Hippocampal formation (tissue), 2 donors: Measurements from ENCODE around the gene PIRT.
"Not testable (repeated sequence)": the region's sequence is repeated elsewhere in the genome, so short reads cannot be mapped to it uniquely, and the experiment has no call there.

ENCODE experiments used
- DNase-seq, 2 donors: peaks; one replicate each; lab custom pipeline; 2025; lab: John Stamatoyannopoulos, UW

PIRT gene

DNA sequence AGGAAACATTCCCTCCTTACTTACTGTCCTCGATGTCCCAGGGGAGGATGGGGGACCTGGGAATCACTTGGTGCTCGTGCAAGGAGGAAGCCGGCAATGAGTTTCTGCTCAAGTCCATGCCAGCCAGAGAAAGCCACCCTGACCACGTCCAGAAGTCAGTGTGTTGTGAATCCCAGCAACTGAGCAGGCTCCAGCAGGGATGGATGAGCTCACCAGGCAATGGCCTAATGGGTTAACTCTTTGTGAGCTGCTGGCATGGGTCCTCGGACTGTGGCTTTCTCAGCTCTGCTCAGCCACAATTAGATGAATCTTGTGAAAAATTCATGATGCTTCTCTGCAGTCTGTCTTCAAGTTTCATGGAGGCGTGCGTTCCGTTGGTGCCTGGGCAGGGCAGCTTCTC is at the start of gene PIRT:
Gene PIRT, minus strand, starts transcription at position 167 of the 400 bp plus-strand sequence. CDS start 12,442 bp downstream, outside the sequence.
- DNase-seq = no peak

DNA sequence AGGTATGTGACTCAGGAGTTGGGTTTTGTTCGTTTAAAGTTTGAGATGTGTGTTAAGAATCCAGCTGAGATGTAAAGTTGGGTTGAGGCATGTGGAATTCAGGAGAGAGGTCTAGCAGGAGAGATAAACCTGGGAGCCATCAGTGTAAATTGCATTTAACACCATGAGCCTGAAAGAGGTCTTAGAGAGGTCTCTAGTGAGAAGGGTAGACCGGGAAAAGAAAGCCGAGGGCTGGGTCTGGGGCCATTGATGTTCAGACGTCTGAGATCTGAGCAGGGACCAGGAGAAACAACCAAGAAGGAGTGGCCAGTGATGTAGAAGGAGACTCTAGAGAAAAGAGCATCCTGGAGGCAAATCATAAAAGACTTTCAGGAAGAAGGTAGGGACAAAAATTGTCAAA is 44.1 kb upstream of the PIRT start:
- no peak for DNase-seq

DNA sequence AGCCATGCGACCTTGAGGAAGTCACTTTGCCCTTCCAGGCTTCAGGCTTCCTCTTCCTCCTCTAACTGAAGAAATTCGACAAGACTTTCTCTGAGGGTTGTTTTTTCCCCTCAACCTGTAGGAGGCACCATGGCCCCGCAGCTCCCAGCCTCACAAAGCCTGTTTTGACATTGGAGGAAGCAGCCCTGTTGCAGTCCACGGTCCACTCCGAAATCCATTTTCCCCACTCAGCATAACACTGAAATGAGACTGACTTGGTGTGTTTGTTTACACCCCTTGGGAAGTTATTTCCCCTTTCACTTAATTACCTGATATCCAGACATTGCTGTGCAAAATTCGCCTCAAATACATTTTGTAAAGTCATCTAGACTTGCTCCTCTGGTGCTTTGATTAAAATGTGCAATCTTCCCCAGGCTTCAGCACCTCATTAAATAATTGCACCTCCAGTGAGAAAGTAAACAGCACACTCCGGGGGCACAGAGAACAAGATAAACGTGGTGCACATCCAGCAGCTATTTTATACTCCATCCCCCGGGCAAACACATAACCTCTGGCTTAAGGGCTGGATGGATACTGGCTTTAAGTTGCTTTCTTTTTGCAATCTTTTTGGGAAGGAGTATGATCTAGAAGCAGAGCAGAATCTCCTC is 41.4 kb upstream of the PIRT start:
- DNase-seq = peak; percentile 44 to 47

DNA sequence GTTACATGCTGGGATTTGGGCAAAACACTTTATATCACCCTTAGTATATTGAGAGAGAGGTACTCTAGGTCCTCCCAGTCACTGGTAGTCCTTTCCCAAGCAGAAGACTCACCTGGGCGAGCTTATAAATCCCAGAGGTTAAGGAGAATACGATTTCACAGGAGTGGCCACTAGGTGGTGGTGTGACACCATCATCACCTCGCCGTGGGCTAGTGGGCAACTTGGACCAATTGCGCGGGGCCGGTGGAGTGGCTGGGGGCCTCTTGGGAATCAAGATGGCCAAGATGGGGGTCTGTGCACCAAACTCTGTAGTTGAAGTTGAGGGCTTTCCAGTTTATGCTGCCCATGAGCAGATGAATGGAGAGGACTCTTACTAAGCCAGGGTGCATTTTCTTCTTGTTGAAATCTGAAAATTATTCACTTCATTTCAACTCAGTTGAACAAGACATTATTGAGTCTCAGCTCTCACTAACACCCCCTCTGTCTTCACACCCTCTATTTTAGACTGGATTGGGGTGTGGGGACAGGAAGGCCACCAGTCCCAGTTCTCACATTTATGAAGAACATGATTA is 38.2 kb upstream of the PIRT start:
- peak; percentile 6 to 28 for DNase-seq

DNA sequence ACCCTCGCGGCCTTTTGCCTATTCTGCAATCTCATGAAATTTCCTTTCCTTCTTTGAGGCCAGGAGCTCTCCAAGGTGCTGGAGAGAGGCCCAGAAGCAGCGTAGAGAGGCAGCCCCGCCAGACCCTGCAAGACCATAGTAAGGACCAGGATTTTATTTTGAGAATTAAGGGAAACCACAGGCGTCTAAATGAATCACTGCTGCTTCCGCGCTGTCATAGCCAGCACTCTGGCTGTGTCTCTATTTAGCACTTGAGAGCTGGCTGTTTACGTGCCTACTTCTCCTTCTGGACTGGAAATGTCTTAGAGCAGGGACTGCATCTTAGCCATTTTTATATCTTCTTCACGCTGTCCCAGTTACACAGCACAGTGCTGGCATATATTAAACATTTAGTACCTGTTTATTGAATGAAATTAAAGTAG is 37.6 kb upstream of the PIRT start:
- DNase-seq = peak; percentile 2 to 38

DNA sequence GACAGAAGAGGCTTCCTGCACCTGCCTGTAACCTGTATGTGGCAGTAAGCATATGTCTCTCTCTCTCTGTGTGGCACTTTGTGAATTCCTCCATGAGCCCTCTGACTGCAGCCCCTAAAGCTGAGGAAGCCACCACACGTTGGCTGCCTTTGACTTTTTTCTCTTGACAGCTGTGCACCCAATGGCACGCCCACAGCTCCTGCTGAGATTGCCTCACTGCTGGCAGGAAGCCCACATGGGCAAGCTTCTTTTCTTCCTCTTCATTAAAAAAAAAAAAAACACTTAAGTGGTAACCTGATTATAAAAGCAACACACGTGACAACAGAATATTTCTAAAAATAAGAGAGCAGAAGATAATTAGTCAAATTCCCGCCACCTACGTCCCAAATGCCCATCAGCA is 34.0 kb upstream of the PIRT start:
- DNase-seq = no peak

DNA sequence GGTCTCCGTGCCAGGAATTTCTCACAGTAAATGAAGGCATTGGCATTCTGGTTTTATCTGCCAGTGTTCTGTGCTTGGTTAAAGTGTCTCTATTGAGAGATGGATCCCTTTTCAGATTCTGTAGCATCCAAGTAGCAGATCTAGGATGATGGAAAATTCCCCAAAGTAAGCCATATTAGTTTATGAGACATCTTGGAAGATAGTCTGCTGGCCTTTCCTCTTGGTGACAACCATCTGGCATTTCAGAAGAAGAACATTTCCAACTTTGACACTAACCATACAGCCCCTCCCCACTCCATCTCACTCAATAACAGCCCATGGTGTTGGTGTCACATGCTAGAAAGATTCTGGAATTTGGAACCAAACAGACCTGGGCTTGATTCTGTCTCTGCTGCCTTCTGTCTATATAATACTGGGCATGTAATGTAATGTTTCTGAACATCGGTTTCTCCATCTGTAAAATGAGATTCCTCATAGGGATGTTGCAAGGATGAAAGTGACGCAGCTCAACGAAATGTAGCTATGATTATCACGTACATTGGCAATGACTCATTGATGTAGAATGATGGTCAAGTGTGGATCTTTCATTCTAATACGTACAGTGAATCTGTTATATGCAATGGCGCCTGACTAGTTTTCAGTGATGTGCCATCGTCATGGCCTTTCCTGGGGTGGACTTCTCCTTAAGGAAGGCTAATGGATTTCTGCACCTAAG is 32.6 kb upstream of the PIRT start:
- no peak for DNase-seq

DNA sequence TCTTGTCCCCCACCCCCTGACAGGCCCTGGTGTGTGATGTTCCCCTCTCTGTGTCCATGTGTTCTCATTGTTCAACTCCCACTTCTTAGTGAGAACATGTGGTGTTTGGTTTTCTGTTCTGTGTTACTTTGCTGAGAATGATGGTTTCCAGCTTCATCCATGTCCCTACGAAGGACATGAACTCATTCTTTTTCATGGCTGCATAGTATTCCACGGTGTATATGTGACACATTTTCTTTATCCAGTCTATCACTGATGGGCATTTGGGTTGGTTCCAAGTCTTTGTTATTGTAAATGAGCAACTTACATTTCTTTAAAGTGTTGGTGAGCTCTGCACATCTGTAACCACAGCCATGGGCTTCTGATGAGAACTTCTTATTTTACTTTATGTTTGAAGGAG is 30.9 kb upstream of the PIRT start:
- not testable (repeated sequence) for DNase-seq

DNA sequence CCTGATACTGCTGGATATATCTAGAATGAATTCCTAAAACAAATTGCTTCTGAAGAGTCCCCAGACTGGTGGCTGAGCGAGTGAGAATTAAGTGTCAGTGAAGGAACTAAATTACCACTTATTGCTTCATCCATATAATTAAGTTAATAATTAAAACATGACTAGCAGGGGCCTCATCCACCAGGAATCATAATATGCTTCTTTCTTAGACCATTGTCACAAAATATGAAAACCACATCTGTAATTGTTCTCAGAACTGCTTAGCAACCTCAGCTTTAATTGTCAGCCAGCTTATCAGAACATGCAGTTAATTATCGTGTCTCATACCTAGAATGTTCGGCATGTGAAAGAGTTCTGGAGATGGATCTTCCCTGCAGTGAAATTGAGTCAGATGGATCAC is 21.2 kb upstream of the PIRT start:
- no peak for DNase-seq

DNA sequence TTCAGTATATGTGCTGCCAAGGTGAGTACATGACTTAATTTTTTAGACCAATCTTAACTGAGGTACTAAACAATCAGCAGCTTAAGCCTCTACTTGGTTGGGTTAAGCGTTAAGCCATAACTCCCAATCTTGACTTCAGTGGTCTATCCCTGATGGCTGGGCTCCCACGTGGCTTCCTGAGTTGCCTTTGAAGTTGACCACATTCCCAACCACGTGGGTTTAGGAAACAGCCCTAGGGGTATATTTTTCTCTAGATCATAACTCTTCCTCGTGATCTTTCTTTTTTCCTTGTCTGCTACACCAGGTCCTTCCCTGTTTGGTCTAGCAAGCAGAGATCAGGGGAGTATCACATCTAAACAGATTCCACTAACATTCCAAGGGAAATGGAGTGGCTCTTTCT is 20.1 kb upstream of the PIRT start:
- DNase-seq = no peak

DNA sequence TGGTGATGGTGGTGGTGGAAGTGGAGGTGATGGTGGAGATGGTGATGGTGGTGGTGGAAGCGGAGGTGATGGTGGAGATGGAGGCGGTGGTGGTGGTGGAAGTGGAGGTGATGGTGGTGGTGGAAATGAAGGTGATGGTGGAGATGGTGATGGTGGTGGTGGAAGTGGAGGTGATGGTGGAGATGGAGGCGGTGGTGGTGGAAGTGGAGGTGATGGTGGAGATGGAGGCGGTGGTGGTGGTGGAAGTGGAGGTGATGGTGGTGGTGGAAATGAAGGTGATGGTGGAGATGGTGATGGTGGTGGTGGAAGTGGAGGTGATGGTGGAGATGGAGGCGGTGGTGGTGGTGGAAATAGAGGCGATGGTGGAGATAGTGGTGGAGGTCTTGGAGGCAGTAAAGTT is 8.7 kb upstream of the PIRT start:
- not testable (repeated sequence) for DNase-seq

DNA sequence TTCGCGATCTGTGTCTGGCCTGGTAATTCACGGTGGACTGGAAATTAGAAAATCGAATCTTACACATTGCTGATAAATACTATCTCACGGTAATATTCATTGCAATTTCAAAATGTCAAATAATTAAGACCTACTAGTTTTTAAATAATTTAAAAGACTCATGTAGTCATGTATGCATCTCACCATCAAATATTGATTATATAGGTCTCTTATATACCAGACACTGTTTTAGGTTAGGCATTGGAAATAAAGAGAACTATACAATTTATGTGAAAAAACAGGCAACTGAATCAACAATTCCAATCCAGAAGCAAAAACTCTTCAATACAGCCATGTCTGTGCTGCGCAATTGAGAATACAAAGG is 7.5 kb upstream of the PIRT start:
- DNase-seq = no peak

DNA sequence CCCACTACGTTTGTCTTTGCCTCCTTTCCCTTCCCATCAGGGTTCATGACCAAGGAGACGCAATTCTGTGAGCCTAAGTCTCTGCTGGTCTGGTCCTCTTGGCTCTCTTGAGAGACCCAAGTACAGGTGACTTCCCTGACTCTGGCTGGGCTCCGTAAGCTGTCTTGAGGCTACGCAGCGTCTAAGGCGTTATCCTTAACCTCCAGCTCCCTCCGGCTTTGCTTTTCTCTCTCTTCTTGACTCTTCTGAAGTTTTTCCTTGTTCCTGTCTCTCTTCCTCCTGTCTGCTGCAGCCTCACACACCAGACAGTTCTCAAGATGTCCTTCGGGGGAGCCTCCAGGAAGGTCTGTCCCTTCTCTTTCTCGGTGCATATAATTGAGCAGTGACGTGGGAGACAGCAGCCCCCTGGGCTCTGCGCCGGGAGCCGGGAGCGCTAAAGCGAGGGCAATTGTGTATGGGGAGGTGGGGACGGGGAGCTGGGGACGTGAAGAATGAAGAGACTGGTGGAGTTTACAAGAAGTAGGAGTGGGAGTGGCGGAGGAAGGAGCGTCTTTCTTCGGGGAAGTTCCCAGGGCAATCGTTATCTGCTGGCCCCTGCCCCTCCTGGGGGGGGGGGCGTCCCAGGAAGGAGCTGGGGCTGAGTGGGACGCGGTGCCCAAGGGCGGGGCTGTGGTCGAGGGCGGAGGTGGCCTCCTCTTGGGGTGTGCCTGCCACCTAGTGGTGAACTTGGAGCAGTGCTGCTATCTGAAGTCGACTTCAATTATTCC is 6.9 kb upstream of the PIRT start:
- peak; percentile 45 to 56 for DNase-seq

DNA sequence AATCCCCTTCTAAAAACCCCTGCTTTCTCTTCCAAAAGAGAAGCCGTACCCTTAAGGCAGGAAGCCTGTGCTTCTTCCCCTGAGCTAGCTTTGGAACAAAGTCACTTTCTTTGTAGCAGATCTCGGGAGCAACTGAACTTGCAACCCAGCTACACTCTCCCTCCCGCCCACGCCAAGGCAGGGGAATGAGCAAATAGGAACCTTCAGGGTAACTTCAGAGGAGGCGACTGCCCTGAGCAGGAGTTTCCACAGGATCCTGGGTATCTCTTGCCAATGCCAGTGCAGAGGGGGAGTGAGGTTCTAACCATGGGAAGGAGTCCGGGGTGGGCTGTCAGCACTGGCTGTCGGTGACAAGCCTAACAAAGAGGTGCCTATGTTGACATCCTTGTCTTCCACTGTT is 5.9 kb upstream of the PIRT start:
- no peak for DNase-seq

DNA sequence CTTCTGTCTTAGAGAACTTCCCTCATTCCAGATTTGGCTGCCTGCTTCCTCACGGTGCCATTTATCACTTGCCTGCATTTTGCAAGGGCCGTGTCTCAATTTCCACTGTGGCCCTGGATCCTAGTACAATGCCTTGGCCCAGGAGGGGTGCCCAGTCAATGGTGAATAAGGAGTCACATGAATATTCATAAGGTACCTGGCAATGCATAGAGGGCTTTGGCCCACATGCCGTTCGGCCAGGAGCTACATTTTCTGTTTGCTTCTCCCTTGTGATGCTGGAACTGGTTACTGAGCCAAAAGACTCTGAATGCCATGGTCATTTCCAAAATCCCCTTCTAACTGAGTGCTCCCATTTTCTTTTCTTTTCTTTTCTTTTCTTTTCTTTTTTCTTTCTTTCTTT is 4.8 kb upstream of the PIRT start:
- DNase-seq = peak; percentile 35 to 60

DNA sequence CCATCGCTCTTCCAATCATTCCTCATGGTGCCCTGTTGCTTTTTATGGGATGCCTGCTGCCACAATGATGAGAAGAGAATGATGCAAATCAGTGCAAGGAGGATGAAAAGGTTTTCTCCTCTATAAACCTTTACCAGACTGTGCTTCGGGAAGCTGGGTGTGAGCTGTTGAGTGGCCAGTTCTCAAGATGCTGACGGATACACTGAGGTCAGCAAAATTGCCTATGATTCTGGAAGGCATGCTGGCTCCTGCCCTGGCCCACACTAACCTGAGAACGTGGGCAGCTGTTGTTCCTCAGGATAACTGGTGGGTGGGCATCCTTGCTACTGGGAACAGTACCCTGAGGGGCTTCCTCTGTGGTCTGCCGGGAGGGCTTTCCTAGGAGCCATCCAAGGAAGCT is 795 bp upstream of the PIRT start:
- DNase-seq = no peak

DNA sequence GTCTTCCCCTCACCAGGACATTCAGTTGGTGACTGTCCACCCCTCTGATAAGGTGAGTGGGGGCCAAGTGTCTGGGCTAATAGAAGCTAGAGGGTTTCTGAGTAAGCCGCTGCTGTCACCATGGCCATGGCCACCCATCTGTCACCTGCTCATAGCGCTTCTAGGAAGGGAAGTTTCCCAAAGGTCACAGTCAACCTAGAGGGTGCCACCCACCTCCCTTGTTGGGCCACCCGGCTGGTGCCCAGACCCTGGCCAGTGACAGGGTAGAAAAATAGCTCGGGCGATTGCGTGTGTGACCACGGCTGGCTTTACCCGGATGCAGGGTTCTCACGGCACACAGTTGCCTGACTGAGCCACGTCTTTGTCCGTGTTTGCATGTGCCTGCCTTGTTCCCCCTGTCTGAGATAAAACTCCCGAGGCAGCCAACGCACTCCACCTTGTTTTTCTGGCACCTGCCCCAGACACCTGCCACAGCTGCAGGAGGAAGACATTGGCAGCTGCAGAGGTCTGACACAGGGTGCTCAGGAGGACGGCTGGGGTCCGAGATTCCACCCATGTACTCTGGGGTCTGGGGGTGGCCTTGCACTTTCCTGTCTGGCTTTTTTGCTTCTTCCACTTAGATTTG is 809 bp downstream of the PIRT start:
- no peak for DNase-seq

DNA sequence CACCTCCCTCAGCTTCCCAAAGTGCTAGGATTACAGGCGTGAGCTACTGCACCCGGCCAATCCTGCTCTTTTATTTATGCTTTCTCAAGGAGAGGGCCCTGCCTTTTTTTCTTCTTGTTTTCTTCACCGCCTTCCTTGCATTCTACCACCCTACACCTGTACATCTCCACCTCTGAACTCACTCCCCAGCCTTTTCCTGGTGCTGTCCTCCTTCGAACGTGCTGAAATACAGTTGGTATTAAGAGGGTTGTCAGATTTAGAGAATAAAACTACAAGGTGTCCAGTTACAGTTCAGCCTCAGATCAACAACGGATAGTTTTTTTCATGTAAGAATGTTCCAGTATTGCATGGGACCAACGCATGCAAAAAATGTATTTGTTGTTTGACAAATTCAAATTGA is 1.7 kb downstream of the PIRT start:
- no peak for DNase-seq

DNA sequence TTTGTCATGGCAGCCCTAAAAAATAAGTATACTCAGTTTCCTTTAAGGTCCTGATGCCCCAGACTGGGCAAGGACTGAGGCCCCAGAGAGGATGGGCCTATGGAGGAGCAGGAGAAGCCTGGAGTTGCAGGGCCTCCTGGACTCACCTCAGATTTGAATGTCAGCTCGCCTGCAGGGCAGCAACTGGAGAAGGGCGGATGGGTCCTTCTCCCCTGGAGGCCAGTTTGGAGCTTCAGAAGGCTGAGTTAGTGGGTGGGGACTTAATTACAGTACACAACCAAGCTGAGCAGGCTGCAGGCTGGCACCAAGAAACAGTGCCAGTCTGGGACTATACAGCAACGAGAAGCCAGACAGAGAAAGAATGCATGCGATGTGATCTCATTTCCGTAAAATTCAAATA is 6.2 kb downstream of the PIRT start:
- no peak for DNase-seq

DNA sequence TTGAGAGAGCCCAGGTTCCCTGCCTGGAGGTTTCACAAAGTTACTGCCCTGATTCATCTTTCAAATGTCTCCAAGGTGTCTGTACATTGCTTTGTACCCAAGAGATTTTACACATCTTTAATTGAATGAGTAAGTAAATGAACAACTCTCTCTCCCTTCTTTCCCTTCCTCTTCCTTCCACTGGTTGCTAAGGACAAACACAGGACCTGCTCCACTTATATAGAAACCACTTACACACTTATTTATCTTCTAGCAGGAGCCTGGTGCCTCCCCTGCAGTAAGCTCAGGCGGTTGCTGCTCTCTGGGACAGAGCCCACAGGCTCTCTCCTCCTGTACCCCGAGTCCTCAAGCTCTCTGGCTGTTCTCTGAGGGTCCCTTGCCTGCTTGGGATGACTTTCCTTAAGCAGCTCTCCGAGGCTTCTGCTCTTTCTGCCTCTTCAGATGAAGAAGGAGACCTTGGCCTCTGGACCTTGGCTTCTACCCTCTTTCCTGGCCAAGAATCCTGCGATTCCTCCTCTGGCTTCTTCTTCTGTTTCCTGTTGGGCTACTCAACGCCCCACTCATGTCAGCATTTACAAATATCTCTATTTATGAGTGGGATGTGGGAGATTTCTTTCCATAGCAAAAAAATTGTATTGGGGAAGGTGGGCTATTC is 9.9 kb downstream of the PIRT start:
- DNase-seq = no peak

DNA sequence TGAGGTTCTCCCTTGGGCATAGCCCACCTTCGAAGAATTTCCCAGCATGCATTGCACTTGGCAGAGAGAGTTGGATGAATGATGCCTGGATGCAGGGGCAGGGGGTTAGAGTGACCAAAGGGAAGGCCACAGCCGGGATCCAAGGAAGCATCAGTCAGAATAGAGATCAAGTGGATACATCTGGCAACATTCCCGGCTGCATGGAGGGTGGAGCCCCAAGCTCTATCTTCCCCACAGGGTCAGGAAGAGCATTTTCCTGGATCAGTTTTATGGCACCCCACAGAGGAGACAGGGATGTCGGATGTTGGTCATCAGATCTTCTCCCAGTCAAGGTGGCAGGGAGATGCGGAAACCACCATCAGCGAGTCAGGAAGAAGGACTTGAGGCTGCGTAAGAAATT is 13.0 kb downstream of the PIRT start:
- DNase-seq = no peak

DNA sequence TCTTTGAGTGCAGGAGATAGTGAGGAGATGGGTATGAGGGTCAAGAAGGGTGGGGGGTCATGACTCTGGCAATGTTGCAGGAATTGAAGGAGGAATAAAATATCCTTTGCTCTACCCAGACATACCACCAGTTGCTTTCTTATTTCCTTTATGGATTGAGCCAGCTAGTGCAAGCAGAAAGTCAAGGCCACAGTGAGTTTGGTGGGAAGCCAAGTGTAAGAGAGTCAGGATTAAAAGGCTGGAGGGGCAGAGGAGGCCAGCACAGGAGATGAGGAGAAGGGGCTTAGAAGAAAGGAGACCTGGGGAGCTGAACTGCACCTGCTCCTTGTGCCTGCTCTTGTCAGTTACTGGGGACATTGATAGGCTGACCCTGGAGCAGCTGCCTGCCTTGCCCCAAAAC is 16.1 kb downstream of the PIRT start:
- no peak for DNase-seq
